Measurements from ENCODE around the gene RDM1.
A peak's percentile ranks its signal among the peaks of the same experiment; 100 is the strongest.
"Not testable (repeated sequence)": the region's sequence is repeated elsewhere in the genome, so short reads cannot be mapped to it uniquely, and the experiment has no call there.

Gene RDM1

GRCh38 chr17:35930211-35931065, at the start of gene RDM1:
Gene RDM1 (minus strand): TSS chr17:35930773. CDS start chr17:35930727, 46 bp downstream.
- peak; percentile 49 to 72 (median 60) for DNase-seq

DNA sequence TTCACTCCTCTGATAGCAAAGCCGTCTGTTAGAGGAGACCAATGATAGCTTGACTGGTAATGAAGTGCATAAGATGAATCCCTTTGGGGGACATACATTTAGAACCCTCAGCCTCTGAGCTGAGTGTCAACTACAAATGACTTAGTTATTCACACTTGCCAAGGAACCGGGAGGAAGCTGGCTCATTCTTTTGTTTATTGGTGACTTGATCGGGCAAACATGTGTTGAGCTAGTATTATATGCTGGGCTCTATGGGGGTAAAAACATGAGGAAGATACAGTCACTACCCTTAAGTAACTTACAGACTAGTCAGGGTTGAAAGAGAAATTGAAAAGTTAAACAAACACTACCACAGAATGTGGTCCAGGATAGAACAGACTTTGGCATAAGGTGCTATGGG, 47.8 kb upstream of the RDM1 start:
- DNase-seq = no peak

DNA sequence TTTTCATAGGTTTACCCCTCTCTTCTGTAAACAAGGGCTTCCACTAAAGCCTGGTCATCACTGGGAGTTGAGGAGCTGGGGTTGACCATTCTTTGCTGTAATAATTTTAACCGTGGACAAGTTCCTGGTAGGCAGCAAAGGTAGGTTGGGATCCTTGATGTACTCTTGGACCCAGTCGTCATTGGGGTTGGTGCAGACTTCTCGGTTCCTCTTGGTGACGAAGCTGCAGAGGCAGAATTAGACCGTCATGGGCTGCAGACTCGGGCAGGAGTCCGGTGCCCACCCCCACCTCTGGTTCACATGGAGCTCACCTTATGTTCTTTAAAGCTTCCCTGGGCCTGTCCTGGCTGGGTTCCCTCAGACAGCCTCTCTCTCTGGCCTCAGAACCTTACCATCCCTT, 46.9 kb upstream of the RDM1 start:
- DNase-seq = no peak

- no peak for DNase-seq
Observed at GRCh38 chr17:35973333-35974260, 43.0 kb upstream of the RDM1 start.

DNA sequence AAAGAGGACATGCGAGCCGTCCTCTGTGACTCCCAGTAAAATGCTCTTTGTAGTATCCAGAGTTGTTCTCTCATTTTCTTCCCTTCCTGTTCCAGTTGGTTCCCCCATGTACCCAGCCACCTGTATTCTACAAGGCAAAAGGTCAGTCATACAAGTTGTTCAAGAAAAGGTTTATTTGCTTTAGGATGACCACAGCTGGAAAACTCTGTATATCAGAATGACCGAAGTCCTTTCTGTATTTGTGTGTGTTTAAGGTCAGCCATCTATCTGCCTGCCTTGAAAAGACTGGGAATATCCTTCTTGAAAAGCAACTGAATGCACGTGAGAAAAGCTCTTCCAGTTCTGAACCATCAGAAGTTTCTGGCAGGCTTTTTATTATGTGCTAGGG, 42.4 kb upstream of the RDM1 start:
- no peak for DNase-seq

DNA sequence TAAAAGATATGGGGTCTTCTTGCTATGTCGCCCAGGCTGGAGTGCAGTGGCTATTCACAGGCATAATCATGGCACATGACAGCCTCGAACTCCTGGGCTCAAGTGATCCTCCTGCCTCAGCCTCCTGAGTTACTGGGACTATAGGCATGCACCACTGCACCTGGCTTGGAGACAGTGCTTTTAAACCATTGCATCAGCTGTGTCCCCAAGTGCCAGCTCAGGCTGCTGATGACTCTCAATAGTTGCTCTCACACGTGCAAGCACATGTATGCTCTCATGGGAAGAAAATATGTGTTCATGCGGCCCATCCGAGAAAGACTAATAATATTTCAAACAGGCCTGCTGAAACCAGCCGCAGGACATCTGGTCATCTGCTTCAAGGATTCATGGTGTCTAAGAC, 42.0 kb upstream of the RDM1 start:
- no peak for DNase-seq

DNA sequence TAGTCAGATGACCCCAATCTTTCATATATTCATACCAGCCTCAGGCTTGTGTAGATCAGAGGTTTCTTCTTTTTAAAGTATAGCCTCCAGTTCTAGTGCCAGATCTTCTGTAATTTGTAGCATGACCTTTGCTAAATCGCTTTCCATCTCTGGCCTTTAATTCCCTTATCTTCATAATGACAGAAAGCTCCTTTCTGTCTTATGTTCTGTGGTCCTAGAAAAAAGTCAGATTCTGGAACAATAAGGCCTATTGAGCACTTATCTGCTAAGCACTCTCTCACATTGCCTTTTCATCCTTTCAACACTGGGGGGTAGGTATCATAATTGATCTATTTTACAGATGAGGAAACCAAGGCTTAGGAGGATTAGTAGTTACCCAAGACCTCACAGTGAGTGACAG, 41.5 kb upstream of the RDM1 start:
- DNase-seq = no peak

GRCh38 chr17:35969558-35970380, 39.2 kb upstream of the RDM1 start:
- peak in 5 of 6 experiments; percentile 13 to 59 (median 36) for DNase-seq

GRCh38 chr17:35968520-35969054, 38.0 kb upstream of the RDM1 start:
- no peak for DNase-seq

DNA sequence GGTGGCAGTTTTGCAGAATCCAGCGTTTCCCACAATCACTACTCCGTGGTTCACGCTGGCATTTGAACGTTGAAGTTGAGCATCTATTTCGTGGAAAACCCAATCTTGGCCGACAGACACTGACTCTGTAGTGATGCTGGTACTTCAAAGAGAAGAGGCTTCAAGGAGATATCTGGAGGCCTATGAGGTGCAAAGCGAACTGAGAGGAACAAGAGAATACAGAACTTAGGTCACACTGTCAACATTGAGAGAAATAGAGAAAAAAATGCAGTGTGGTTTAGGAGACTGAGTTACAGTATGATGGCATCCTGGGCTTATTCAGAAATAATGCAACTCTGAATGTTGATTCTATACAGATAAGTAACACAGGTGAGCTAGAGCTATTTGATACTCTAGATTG, 34.7 kb upstream of the RDM1 start:
- DNase-seq = no peak

DNA sequence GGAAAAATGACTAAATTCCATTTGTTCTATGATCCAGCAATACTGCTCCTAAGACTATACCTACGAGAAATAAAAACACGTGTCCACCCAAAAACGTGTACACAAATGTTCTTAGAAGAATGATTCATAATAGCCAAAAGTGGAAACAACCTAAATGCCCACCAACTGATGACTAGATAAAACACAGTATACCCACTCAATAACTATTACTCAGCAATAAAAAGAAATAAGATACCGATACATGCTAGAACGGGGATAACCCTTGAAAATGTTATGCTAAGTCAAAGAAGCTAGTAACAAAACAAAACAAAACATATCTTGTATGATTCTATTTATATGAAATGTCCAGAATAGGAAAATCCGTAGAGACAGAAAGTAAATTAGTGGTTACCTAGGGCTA, 33.1 kb upstream of the RDM1 start:
- DNase-seq = no peak

DNA sequence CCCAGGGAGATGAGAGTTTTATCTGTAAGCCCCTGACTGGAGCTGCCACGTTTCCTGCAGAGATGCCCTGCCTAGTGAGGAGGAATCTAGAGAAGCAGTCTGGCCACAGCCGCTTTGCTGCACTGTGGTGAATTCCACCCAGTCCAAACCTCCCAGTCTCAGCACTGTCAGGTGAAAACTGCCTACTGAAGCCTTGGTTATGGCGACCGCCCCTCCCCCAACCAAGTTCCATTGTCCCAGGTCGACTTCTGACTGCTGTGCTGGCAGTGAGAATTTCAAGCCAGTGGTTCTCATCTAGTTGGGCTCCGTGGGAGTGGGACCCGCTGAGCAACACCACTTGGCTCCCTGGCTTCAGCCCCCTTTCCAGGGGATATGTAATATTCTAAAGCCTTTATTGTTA, 23.1 kb upstream of the RDM1 start:
- no peak for DNase-seq

- DNase-seq = no peak
Observed at GRCh38 chr17:35949401-35949800, 18.8 kb upstream of the RDM1 start.

- no peak for DNase-seq
Observed at GRCh38 chr17:35948092-35948491, 17.5 kb upstream of the RDM1 start.

DNA sequence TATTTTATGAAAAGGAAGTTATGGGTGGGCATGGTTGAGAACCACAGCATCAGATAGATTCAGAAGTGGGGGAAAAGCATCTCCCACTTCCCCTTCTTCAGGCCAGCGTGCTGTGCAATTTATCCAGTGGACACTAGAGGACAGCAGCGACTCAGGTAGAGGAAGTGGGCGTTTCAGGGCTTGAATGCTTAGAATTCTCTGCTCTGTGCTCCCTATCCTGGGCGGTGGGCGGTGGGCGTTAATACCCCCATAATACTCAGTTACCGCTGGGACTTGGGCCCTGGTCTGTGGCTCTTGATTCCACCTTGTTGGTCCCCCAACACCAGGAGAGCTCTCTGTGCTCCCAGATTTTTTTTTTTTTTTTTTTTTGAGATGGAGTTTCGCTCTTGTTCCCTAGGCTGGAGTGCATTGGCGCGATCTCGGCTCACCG, 16.6 kb upstream of the RDM1 start:
- DNase-seq = peak in 2 of 6 experiments; percentile 7 to 14

DNA sequence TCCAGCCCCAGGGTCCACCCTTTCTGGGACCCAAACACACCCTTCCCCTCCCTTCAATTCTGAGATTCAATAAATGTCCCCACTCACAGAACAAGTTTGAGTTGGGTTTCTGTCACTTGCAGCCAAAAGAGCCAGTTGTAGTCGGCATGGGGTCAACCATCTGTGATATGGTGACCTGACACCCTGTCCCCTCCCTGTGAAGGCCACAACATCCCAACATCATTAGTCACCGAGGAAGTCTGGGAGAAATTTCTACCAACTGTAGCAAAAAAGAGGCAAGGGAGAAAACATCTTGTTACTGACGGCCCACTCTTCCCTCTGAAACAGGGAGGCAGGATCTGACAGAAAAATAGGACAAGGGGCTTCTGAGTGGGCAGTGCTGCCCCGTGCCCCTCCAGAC, 13.6 kb upstream of the RDM1 start:
- DNase-seq = no peak

- no peak for DNase-seq
Observed at GRCh38 chr17:35943537-35943936, 13.0 kb upstream of the RDM1 start, which contains the start of gene LYZL6. Gene LYZL6 (minus strand): TSS chr17:35943713. CDS start chr17:35939356, 4,357 bp downstream.

DNA sequence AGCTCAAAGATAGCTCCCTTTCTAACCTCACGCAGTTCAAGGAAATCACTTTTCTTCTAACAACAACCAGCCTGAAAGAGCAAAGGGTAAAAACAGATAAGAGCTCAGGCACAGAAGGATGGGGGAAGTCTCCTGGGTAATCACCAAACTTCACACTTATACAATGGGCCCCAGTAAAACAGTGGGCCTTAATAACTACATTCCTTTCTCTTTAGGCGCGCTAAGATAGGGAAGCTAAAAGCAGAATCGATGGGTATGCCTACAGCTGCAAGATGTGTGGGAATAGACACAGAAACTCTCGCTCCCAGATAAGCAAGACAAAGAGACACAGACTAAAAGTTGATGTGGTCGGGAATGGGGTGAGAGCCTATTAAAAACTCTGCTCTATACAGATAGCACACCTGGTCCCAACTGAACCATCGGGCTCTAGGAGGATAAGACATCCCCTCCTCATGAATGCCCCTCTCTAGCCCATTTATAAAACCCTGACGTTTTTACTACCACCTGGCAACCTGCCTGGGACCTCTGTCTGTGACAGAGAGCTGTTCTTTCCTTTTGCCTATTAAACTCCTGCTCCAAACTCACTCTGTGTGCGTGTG, 12.1 kb upstream of the RDM1 start:
- no peak for DNase-seq

DNA sequence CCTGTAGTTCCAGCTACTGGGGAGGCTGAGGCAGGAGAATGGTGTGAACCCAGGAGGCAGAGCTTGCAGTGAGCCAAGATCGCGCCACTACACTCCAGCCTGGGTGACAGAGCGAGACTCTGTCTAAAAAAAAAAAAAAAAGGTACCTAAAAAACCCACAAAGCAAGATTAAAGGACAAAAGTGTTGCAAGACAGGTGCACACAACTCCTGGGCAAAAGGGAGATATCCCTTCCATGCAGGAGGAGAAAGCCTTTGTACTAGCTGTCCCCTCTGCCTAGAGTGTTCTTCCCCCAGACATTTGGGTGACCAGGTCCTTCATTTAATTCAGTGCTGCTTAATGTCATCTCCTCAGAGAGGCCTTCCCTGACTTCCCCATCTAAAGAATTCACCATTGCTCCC, 7.9 kb upstream of the RDM1 start:
- not testable (repeated sequence) for DNase-seq

DNA sequence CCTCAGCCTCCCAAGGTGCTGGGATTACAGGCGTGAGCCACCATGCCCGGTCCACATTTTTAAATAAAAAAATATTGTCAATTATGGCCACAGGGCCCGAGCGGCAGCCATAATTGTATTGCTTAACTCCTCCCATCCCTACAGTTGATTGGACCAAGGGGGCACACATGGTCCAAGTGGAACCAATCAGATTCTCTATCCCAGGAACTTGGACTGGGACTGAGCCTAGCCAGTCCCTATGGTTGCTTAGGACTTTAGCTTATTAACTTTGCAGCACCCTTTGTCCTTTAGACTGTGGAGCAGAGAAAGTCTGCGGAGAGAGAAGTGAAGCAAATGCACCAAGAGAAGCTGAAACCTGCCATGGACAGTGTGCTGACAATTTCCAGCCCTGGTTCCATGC, 5.5 kb upstream of the RDM1 start:
- DNase-seq = no peak

- no peak for DNase-seq
Observed at GRCh38 chr17:35934760-35935159, 4.2 kb upstream of the RDM1 start.

DNA sequence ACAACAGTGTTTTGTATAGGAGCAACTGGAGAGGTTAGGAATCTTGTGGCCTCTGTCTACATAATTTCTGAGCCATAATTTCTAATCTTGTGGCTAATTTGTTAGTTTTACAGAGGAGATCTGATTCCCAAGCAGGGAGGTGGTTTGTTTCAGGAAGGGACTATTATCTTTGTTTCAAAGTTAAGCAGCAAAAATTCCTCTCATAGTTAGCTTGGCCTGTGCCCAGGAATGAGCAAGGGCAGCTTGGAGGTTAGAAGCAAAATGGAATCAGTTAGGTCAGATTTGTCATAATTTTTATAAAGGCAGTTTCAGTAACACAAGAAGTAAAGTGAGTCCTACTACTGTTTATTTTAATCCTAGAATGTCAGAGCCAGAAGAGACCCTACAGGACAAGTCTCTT, 2.0 kb upstream of the RDM1 start:
- DNase-seq = no peak

Measured in stimulated activated naive CD4-positive, alpha-beta T cell (primary cell).